B cell (primary cell): ENCODE measurements around the gene WFDC1.

ENCODE experiments used
- CTCF ChIP-seq: fragments of 200-600 bp; IDR thresholded peaks from one replicate; pipeline ENCODE4 v1.8.0; 2022; ENCODE audit warnings: antibody characterized with exemption, mild to moderate bottlenecking
- EZH2 ChIP-seq: IDR thresholded peaks from 2 replicates; pipeline ENCODE4 v1.6.1; 2012; ENCODE audit warnings: borderline replicate concordance, low read depth, mild to moderate bottlenecking, moderate library complexity, low read length; ENCODE audit not compliant: insufficient read depth, poor library complexity, severe bottlenecking

GRCh38 chr16:84253173-84253572 lies 41.5 kb upstream of the WFDC1 start:
- no peak for TF ChIP-seq CTCF
- TF ChIP-seq EZH2: no peak
